Measurements from ENCODE around the gene ZNF366.

DNA sequence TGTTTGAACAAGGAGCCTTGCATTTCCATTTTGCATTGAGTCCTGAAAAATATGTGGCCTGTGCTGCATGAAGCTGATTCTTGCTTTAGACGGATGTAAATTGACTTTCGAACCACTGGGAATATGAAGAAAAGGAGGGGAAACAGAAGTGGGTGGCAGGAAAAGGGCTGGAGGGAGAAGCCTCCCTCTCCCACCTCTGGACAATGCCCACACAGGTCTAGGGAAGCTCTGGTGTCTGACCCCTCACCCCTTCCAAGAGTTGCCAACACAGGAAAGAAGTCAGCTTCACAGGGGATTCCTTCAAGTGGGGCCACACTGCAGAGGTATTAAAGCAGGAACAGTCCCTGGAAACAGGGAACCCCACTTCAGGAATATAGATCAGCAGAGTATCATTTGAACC is 52.2 kb downstream of the ZNF366 start:
- TF ChIP-seq, protein P1, sequence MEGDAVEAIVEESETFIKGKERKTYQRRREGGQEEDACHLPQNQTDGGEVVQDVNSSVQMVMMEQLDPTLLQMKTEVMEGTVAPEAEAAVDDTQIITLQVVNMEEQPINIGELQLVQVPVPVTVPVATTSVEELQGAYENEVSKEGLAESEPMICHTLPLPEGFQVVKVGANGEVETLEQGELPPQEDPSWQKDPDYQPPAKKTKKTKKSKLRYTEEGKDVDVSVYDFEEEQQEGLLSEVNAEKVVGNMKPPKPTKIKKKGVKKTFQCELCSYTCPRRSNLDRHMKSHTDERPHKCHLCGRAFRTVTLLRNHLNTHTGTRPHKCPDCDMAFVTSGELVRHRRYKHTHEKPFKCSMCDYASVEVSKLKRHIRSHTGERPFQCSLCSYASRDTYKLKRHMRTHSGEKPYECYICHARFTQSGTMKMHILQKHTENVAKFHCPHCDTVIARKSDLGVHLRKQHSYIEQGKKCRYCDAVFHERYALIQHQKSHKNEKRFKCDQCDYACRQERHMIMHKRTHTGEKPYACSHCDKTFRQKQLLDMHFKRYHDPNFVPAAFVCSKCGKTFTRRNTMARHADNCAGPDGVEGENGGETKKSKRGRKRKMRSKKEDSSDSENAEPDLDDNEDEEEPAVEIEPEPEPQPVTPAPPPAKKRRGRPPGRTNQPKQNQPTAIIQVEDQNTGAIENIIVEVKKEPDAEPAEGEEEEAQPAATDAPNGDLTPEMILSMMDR (IDR thresholded peaks at IDR 0.05): no peak
- TF ChIP-seq POLR2A (IDR thresholded peaks at IDR 0.05): no peak

Measured in stomach (tissue), 4 donors.